Erythroblast (primary cell): Measurements from ENCODE around the gene SUPT7L.

ENCODE experiments used
- DNase-seq, 2 experiments: peaks; one replicate each; lab custom pipeline; 2025; lab: John Stamatoyannopoulos, UW
- GATA1 ChIP-seq: IDR thresholded peaks from 2 replicates; pipeline ENCODE4 v1.6.1; 2011; ENCODE audit warnings: low read depth, mild to moderate bottlenecking, control low read depth, low read length, moderate library complexity
- POLR2A ChIP-seq: IDR thresholded peaks from 2 replicates; pipeline ENCODE4 v1.6.1; 2011; ENCODE audit warnings: mild to moderate bottlenecking, low read length

SUPT7L gene

GRCh38 chr2:27606611-27607010 is 56.8 kb downstream of the SUPT7L start:
- DNase-seq, result no peak
- TF ChIP-seq POLR2A, result no peak
- TF ChIP-seq GATA1, result no peak
